NCI-H187 treated with DMSO at 0.1 percent for 48 hours (cell line): ENCODE results near the gene FNDC11.

Source experiments
- DNase-seq: peaks from one replicate; lab custom pipeline; 2025; lab: John Stamatoyannopoulos, UW

FNDC11 gene

DNA sequence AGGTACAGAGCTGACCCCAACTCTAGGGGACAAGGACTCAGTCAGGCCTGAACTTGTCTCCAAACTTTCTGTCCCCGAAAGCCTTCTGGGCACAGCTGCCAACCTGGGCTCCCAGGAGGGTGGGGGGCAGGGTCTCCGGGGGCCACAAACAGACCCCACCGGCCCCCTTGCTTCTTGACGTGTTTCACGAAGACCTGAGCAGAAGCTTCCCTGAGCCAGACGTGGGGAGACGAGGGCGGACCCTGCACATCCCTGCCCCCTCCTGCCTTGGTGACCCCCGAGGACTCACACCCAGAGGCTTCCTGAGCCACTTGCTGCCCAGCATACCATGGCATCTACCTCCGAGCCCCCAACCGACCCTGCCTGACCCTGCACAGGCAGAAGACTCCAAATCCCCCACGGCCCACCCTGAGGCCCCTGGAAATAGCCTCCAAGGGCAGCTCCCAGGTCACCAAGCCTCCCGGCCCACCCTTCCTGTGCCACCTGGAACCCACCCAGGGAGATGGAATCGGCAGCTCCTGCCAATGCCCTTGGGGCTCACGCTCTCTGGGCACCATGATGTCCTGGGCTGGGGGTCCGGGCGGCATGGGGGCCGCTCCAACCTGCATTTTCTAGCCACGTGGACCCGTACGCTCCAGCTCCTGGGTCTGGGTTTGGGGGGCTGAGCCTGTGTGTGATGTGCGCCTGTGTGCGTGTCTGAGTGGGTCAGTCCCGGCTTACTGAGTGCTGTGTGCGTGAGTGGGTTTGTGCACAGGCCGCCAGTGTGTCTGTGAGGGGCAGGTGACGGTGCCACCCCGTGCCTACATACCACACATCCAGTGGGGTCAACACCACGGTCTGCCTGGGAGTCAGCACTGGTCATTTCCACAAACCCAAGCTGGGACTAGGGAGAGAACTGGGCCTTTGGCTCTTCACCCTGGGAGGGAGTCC is 14.3 kb upstream of the FNDC11 start:
- no peak for DNase-seq

DNA sequence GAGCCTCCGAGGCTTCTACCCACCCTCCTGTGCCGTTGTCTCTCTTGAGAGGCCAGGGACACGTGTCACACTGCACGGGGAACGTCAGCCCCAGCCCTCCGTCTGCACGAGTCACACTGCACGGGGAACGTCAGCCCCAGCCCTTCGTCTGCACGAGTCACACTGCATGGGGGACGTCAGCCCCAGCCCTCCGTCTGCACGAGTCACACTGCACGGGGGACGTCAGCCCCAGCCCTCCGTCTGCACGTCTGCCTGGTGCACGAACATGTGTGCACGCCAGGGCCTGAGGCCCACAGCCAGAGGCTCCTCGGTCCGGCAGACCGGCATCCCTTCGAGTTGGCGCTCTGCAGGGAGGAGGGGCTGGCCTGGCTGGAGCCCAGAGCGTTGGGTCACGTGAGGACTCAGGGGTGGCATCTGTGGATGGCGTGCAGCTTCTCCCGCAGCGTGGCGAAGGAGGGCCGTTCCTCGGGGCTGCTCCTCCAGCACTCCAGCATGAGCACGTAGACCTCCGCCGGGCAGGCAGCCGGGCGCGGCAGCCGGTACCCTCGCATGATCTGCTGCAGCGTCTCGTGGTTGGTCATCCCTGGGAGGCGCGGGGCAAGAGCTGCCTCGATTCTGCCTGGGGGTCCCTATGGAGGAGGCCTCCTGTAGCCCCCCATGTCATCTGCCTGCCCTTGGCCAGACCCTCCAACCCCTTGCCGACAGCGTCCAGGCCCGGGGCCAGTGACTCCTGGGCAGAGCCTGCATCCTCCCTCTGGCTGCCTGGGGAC is 13.4 kb upstream of the FNDC11 start:
- no peak for DNase-seq

DNA sequence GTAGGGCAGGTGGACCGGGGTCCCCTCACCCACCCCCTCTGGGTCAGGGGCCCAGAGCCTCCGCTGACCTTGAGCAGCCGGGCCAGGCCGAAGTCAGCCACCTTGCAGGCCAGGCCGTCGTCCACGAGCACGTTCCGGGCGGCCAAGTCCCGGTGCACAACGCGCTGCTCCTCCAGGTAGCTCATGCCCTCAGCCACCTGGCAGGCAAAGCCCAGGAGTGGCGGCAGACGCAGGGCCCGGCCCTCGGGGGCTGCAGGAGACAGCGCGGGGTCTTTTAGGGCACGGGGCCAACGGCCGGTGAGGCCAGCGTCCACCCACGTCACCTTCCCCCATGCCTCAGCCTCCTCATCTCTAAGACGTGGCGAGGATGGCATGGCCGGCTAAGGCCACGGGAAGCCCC is 12.6 kb upstream of the FNDC11 start:
- DNase-seq, result no peak

DNA sequence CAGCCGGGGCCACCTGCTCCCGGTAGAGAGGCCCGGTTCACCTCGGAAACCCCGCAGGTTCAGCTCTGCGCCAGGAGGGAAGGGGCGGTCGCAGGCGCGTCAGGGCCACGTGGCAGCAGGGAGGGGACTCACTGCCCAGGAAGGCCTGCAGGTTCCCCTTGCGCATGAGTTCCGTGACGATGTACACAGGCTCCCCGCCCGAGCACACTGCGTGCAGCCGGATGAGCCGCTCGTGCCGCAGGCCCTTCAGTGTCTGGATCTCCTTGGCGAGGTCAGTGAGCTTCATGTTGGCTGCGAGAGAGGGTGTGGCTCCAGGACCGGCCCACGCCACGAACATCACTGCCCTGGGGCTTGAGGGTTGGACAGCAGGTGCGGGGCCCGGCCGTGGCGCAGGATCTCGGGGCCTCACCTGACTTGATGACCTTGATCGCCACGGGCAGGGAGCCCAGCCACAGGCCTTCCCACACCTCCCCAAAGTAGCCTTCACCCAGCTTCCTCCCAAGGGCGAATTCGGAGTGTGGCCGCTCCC is 11.9 kb upstream of the FNDC11 start:
- DNase-seq, result no peak

- no peak for DNase-seq
Observed at GRCh38 chr20:63542696-63543095, 11.3 kb upstream of the FNDC11 start.

GRCh38 chr20:63543131-63543530 is 10.8 kb upstream of the FNDC11 start:
- no peak for DNase-seq

DNA sequence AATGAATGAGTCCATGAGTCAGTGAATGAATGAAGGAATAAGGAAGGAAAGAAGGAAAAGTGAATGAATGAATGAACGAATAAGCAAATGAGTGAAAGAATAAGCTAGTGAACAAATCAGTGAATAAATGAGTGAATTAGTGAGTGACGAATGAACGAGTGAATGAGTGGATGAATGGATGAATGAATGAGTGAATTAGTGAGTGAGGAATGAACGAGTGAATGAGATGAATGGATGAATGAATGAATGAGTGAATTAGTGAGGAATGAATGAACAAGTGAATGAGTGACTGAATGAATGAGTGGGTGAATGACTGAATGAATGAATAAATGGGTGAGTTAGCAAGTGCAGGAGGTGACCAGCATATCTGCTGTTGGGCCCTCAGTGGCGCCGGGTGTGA is 10.2 kb upstream of the FNDC11 start:
- DNase-seq, result no peak

GRCh38 chr20:63544241-63544957 is 9.6 kb upstream of the FNDC11 start:
- DNase-seq, result no peak

- DNase-seq, result no peak
Observed at GRCh38 chr20:63544958-63545516, 8.9 kb upstream of the FNDC11 start.

DNA sequence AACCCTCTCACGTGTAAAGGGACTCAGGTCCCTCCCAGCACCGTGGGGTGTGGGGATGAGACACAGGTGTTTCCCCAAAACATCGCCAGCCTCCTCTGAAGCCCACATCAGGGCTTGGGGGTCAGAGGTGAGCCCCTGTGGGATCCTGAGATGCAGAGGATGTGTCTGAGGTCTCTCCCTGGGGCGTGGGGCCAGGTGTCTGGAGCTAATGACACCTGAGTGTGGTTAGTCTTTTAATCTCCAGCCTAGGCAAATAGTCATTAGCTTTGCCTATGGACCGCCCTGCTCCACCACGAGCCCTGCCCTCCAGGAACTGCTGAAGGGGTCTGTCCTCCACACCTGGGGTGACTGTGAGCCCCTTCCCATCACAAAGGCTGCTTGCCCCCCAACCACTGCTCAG is 8.1 kb upstream of the FNDC11 start:
- no peak for DNase-seq

GRCh38 chr20:63546256-63546955 is 7.6 kb upstream of the FNDC11 start:
- no peak for DNase-seq

DNA sequence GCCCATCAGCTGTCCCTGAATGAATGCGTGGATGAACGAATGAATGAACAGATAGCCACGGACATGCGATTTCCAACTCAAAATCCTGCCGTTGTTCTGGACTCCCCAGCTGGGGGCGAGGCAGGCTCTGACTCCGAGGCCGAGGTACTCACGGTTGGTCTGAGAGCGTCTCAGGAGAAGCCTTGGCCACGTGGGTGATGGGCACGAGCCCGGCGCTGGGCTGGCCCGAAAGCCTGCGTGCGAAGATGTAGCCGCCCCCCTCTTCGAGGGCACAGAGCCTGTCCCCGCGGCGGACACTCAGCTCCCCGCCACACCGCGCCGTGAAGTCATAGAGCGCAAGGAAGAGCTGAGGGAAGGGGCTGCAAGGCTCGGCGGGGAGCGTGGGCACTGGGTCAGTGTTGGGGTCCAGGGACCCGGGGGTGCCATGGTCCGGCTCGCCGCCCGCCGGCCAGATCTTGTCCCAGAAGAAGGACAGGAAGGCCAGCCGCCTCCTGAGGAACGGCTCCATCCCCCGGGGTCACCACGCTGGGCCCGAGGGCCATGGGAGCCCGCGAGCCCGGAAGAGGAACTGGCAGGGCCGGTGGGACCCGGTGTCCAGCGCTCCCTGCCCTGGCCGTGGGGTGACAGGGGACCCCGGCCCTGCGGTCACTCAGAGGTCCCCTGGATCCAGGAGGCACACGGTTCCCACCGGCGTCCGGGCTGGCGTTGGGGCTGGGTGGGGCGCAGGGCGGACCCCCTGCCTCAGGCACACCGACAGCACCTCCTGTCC is 6.8 kb upstream of the FNDC11 start:
- DNase-seq, result no peak

GRCh38 chr20:63547725-63548480 is 6.1 kb upstream of the FNDC11 start, which contains the start of gene SRMS:
TSS of gene SRMS (minus strand) at chr20:63547749. CDS start at chr20:63547463, 286 bp downstream.
- DNase-seq, result no peak

- no peak for DNase-seq
Observed at GRCh38 chr20:63548542-63548941, 5.4 kb upstream of the FNDC11 start.

DNA sequence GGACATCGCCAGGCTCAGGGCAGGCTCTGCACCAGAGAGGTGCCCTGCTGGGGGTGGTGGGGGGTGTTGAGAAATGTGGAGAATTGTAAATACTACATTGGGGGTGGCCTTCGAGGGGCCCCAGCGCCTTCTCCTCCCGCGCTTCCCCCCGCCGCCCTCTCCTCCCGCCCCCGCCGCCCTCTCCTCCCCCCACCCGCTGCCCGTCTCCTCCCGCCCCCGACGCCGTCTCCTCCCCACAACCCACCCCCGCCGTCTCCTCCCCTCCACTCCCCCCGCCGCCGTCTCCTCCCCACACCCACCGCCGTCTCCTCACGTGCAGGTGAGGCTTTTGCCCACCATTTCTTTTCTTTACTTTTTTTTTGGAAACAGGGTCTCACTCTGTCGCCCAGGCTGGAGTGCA is 4.9 kb upstream of the FNDC11 start:
- DNase-seq, result no peak

GRCh38 chr20:63549679-63550282 is 4.2 kb upstream of the FNDC11 start:
- no peak for DNase-seq

GRCh38 chr20:63551068-63551467 is 2.9 kb upstream of the FNDC11 start:
- DNase-seq, result no peak

DNA sequence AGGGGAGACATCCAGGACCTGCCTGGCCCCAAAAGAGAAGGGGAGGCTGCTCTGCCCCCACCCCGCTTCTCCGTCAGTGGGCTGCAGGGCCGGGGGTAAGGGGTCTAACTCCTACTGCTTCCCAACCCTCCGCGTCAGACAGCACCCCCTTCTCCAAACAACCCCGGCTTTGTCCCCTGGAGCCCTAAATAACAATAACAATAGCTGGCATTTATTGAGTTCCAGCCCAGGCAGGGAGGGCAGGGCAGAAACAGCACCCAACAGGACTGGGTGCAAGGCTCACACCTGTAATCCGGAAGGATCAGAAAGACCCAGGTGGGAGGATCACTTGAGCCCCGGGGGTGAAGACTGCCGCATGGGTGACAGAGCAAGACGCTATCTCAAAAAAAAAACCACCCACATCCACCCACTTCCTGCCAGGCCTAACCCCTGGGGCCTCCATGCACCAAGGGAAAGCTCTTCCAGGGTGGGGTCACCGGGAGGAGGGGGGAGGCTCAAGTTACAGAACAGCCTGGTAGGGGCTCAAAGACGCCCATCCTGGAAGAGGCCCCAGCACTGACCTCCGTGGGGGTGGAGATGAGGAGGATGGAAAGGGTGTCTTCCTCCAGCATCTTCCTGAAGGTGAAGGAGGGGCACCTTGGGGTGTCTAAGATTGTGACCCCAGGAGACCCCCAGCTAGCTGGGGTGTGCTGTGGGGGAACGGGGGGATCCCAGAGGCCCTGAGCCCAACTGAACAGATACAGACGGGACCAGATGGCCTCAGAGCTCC is 1.3 kb upstream of the FNDC11 start:
- DNase-seq, result no peak
